ENCODE results near the gene RMDN2.

RMDN2 gene

GRCh38 chr2:38066421-38067115 lies 141.5 kb downstream of the RMDN2 start:
- Histone ChIP-seq H3K36me3 (ENCODE audit: low read length) (no peaks in the 10 kb centered on the region), H3K27me3 (ENCODE audit: low read length) (no peaks in the 10 kb centered on the region), H3K27ac (ENCODE audit: low read depth, low read length) (no peak overlapping the region), H3K9ac (ENCODE audit: low read length) (no peak overlapping the region), H3K9me2 (replicated peaks; ENCODE audit: insufficient read depth, low read length) (no peaks in the 10 kb centered on the region), H4K20me1 (ENCODE audit: low read depth, low read length) (no peaks in the 10 kb centered on the region), H3K4me2 (ENCODE audit: low read depth, low read length, poor library complexity, severe bottlenecking) (no peak overlapping the region), H3K4me3 (ENCODE audit: insufficient read depth, low read length, poor library complexity, severe bottlenecking) (no peak overlapping the region), H3K79me2 (ENCODE audit: insufficient read depth, low read length) (no peaks in the 10 kb centered on the region), H3K9me3 (ENCODE audit: insufficient read depth, low read length) (no peaks in the 10 kb centered on the region), H3F3A (ENCODE audit: insufficient read depth) (no peaks in the 10 kb centered on the region), H2AFZ (ENCODE audit: low read depth, low read length, severe bottlenecking) (no peak overlapping the region)
- TF ChIP-seq EZH2phosphoT487 (conservative IDR thresholded peaks at IDR 0.05; ENCODE audit: low read length) (no peak), CTCF (IDR thresholded peaks at IDR 0.05; ENCODE audit: insufficient read depth, low read length, poor library complexity, severe bottlenecking) (no peak)
